Dedifferentiated amniotic fluid mesenchymal stem cell (primary cell): Measurements from ENCODE around the gene CPZ.
"Not testable (repeated sequence)": the region's sequence is repeated elsewhere in the genome, so short reads cannot be mapped to it uniquely, and the experiment has no call there.

Source experiments
- DNase-seq: peaks from one replicate; pipeline ENCODE4 v3.0.0-alpha.2; 2016; ENCODE audit errors: extremely low spot score

The CPZ gene

GRCh38 chr4:8653326-8654000 is 60.9 kb downstream of the CPZ start:
- DNase-seq: no peak

- DNase-seq: not testable (repeated sequence)
Observed at GRCh38 chr4:8654139-8654538, 61.6 kb downstream of the CPZ start.

- DNase-seq: no peak
Observed at GRCh38 chr4:8655411-8656184, 63.0 kb downstream of the CPZ start.

- DNase-seq: no peak
Observed at GRCh38 chr4:8656185-8656517, 63.6 kb downstream of the CPZ start.

- no peak for DNase-seq
Observed at GRCh38 chr4:8656711-8657380, 64.3 kb downstream of the CPZ start.

DNA sequence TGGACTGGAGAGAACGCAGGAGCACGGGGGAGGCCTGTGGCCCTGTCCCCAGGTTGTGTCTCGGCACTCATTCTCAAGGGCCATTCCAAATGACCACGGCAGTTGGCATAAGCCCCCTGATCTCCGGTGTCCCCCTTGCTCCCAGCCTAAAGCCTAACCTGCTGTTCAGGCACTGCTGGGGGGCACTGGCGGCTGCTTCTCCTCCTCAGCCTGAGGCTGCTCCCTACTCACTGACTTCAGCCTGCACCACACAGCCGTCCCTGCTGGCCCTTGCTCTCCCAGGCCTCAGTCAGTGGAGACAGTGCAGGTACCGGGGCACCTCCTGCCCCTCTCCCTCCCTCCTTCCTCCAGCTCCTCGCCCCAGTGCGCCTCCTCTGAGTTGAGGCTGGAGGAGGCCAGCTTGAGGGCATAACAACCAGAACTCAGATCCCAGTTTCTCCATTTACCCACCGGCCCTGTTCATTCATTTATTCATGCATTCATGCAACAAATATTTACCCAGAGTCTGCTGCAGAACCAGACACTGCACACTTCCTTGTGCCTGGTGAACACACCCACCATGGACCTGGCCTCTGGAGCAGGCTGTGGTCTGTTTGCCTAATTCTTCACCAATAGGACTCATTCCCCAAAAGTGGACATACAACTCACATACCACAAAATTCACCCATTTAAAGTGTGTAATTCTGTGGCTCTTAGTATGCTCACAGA is 65.0 kb downstream of the CPZ start:
- no peak for DNase-seq

DNA sequence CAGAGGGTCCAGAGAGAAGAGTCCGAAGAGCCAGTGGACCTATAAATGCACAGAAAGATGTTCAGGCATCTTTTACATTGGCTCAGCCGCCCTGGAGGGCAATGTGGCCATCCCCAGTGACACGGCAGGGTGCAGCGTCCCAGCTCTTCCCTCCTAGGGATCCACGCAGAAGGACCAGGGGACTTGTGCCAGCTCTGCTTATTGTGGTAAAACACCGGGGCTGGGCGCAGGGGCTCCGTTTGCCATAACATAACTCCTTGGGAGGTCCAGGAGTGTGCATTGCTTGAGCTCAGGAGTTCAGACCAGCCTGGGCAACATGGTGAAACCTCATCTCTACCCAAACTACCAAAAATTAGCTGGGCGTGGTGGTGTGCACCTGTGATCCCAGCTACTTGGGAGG is 70.2 kb downstream of the CPZ start:
- DNase-seq: no peak

DNA sequence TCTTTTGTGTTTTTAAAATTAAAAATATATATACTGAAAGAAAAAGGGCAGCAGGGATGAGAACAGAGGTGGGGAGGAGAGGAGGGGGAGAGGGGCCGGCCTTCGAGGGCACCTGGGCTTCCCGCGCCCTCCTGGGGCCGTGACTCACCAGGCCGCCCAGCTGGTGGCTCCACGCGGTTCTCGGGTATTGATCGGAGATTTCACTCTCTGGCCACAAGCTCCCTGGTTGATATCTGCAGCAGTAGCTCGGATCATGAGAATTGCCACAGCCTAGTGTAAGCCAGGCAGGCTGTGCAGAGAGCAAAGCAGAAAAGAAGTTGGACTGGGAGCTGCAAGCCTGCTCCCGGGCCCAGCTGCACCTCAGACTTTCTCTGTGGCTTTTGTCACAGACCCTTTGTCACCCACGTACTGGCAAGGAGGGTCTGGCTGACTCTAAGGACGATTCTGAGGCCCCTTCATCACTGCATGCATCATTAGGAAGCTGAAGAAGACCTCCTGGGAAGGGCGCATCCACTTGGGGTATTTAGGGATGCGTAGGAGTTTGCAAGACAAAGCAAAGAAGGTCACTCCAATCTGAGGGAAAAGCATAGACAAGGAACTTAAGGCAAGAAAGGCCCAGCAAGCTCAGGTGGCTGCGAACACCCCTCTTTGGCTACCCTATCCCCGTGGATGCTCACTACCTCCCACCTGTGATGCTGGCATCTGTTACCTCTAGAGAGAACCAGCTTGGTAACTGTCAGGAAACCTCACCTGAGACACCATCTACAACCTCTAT is 71.7 kb downstream of the CPZ start:
- no peak for DNase-seq

DNA sequence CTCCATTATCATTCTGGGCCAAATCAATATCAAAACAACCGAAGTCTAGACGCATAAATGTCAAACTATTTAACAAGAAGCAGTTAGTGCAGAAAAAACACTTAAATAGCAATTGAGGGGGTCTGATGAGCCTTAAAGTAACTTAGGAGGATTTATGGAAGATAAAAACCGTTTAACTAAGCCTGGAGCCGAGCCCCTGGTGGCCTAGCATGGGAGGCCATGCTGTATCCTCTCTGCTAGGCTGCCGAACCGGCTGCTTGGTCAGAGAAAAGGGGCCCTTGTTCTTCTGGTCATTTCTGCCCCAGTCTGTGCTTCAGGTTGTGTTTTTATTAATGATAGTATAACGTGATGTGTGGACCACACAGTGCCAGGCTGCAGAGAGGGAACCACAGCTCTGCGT is 72.4 kb downstream of the CPZ start:
- DNase-seq: no peak

DNA sequence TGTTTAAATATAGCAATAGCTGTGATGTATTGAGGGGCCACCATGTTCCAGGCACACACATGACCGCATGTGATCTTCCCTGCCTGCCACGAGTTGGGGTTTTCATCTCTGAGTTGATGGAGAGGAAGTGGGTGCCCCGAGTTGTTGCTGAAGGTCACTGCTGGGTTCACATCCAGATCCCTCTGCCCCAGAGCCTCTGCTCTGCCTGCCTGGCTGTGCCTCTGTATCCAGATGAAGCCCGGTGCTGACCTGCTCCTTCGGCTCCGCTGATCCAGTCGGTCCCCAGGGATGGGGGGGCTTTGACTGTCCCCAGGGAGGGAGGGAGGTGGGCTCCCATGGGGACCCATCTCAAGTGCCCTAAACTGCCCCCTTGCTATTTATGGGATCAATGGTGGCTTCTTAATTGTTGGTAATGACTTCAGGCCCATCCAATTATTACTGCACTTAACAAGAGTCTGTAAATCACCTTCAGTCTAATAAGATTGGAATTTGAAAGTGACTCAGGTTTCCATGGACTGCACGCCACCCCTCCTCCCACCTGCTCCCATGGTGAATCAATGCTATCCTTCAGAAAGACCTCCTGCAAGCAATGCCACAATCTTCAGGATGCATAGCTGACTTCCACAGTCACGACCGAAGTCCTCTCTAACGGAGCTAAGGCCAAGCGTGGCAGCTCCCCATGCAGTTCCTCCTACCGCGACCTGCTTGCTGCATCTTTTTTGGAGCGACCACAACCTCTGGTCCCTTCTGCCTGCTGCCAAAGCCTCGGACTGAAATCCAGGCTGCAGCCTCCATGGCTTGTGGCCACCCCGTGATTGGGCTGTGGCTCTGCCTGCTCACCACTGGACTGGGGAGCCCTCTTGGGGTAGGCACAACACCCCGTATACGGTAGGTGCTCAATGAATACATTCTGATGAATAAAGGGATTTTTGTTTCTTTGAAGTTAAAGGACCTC is 73.1 kb downstream of the CPZ start:
- no peak for DNase-seq

GRCh38 chr4:8666581-8666980 is 74.0 kb downstream of the CPZ start:
- DNase-seq: no peak
